ENCODE measurements around the gene TMEM245. TPM values are rescaled to one million over a fixed set of nuclear protein-coding genes. Genes with fewer than 3 reads are reported as not detected.

TMEM245 gene
- total RNA-seq, 1 experiment from 2014 or later = 34.8 TPM

- no peak for TF ChIP-seq EZH2 (IDR thresholded peaks at IDR 0.05)
- no peak for TF ChIP-seq ZNF274 (IDR thresholded peaks at IDR 0.05; ENCODE audit: low read depth, low read length)
- TF ChIP-seq CTCF (IDR thresholded peaks at IDR 0.05 in 2 of 3, conservative IDR thresholded peaks at IDR 0.05 in 1 of 3; ENCODE audit: borderline replicate concordance in 1 of 3, insufficient read depth in 1 of 3, low read depth in 2 of 3, low read length in 2 of 3) = no peak
- no peak for TF ChIP-seq ZFX (IDR thresholded peaks at IDR 0.05)
Measured at GRCh38 chr9:109094268-109094667, 25.5 kb downstream of the TMEM245 start (continued).

GRCh38 chr9:109092587-109092986 lies 27.2 kb downstream of the TMEM245 start:
- peaks cover 0 to 4% of the 10 kb centered on the region in 2 experiments; a peak in 2 of 4 replicates for H3K4me1 ChIP-seq (ENCODE audit: control insufficient read depth in 1 of 2, insufficient read depth in 2 of 2, low read length in 2 of 2)
- RAD21 ChIA-PET (ENCODE audit: low non-redundant PET in 1 of 2, low total read pairs in 2 of 2, uncharacterized antibody in 2 of 2, unreplicated experiment in 2 of 2) = no interaction called here
- no peak for ATAC-seq
- POLR2A ChIA-PET = no interaction called here
- no peaks in the 10 kb centered on the region for H4K20me1 ChIP-seq (ENCODE audit: insufficient read depth)
- no TSS peak for BruUV-seq (replicated peaks)
- DNase-seq (ENCODE audit: low read depth, low spot score) = no peak
- no peak overlapping the region for H3K4me3 ChIP-seq (replicated peaks in 1 of 2; ENCODE audit: low read depth in 1 of 2, low read length in 2 of 2)
- H3K27me3 ChIP-seq (ENCODE audit: insufficient read depth, low read length) = no peaks in the 10 kb centered on the region
- no peaks in the 10 kb centered on the region for H3K9me3 ChIP-seq (ENCODE audit: control insufficient read depth in 1 of 2, insufficient read depth in 1 of 2, low read depth in 1 of 2, low read length in 2 of 2)
- CTCF ChIA-PET = no interaction called here
- H3K9me2 ChIP-seq (ENCODE audit: insufficient read depth) = no peaks in the 10 kb centered on the region
- intact Hi-C loops (cut with micrococcal nuclease) = no loop called here
- H3K79me2 ChIP-seq (ENCODE audit: insufficient read depth, low read length) = peaks cover 48% of the 10 kb centered on the region
- H3K4me2 ChIP-seq (ENCODE audit: low read length) = no peak overlapping the region
- peaks cover 10 to 29% of the 10 kb centered on the region in 2 experiments for H3K36me3 ChIP-seq (ENCODE audit: control insufficient read depth in 1 of 2, insufficient read depth in 2 of 2, low read length in 2 of 2)
- no peak overlapping the region for H3K27ac ChIP-seq (ENCODE audit: low read depth, low read length)
- H2AFZ ChIP-seq (ENCODE audit: low read depth, low read length, poor library complexity, severe bottlenecking) = no peak overlapping the region
- H3K9ac ChIP-seq (ENCODE audit: low read length) = no peak overlapping the region
- TF ChIP-seq YY1 (IDR thresholded peaks at IDR 0.05; ENCODE audit: extremely low read depth, insufficient replicate concordance, low read depth, low read length) (no peak), ZFX (IDR thresholded peaks at IDR 0.05) (no peak), REST (IDR thresholded peaks at IDR 0.05; ENCODE audit: low read depth) (no peak), FOSL1 (IDR thresholded peaks at IDR 0.05; ENCODE audit: low read depth) (no peak), CTCF (IDR thresholded peaks at IDR 0.05 in 2 of 3, conservative IDR thresholded peaks at IDR 0.05 in 1 of 3; ENCODE audit: borderline replicate concordance in 1 of 3, insufficient read depth in 1 of 3, low read depth in 2 of 3, low read length in 2 of 3) (no peak), POLR2AphosphoS5 (IDR thresholded peaks at IDR 0.05; ENCODE audit: low read depth, low read length) (no peak), ZNF274 (IDR thresholded peaks at IDR 0.05; ENCODE audit: low read depth, low read length) (no peak), RAD21 (IDR thresholded peaks at IDR 0.05; ENCODE audit: low read depth) (no peak)
